GM20431 (cell line): Measurements from ENCODE around the gene EMB.
"Not testable (repeated sequence)": the region's sequence is repeated elsewhere in the genome, so short reads cannot be mapped to it uniquely, and the experiment has no call there.

Experiments
- in situ Hi-C: fragments of 300-500 bp; cut with MseI, MboI; formaldehyde crosslinking; loops from one replicate; pipeline ENCODE4 v1.15.0; 2020; ENCODE audit warnings: low sequenced_read_pairs; ENCODE audit not compliant: unreplicated experiment

The EMB gene

GRCh38 chr5:50440651-50441492 lies at the start of gene EMB:
TSS of gene EMB (minus strand) at chr5:50441288. CDS start at chr5:50441151, 137 bp downstream.
- in situ Hi-C loops = loop anchor here (25.0 kb wide), 1 partner anchor 296 kb away; no protein-coding TSS in a partner anchor

- in situ Hi-C loops = not testable (repeated sequence)
Observed at GRCh38 chr5:50489491-50489890, 48.4 kb upstream of the EMB start.

GRCh38 chr5:50478790-50479189 lies 37.7 kb upstream of the EMB start:
- in situ Hi-C loops = not testable (repeated sequence)

GRCh38 chr5:50476549-50476948 lies 35.5 kb upstream of the EMB start:
- in situ Hi-C loops = no loop called here

GRCh38 chr5:50465015-50465414 lies 23.9 kb upstream of the EMB start:
- in situ Hi-C loops = not testable (repeated sequence)

- in situ Hi-C loops = no loop called here
Observed at GRCh38 chr5:50463726-50464125, 22.6 kb upstream of the EMB start.

- in situ Hi-C loops = no loop called here
Observed at GRCh38 chr5:50463047-50463446, 22.0 kb upstream of the EMB start.

- in situ Hi-C loops = not testable (repeated sequence)
Observed at GRCh38 chr5:50462579-50462978, 21.5 kb upstream of the EMB start.

- in situ Hi-C loops = not testable (repeated sequence)
Observed at GRCh38 chr5:50458372-50458771, 17.3 kb upstream of the EMB start.

- in situ Hi-C loops = loop anchor here (25.0 kb wide), 1 partner anchor 288 kb away; no protein-coding TSS in a partner anchor
Observed at GRCh38 chr5:50449241-50449640, 8.2 kb upstream of the EMB start.

- in situ Hi-C loops = loop anchor here (25.0 kb wide), 1 partner anchor 289 kb away; no protein-coding TSS in a partner anchor
Observed at GRCh38 chr5:50447941-50448340, 6.9 kb upstream of the EMB start.

GRCh38 chr5:50447228-50447627 lies 6.1 kb upstream of the EMB start:
- in situ Hi-C loops = loop anchor here (25.0 kb wide), 1 partner anchor 290 kb away; no protein-coding TSS in a partner anchor

- in situ Hi-C loops = loop anchor here (25.0 kb wide), 1 partner anchor 292 kb away; no protein-coding TSS in a partner anchor
Observed at GRCh38 chr5:50445296-50445949, 4.3 kb upstream of the EMB start.

GRCh38 chr5:50442559-50443539 lies 1.8 kb upstream of the EMB start:
- in situ Hi-C loops = loop anchor here (25.0 kb wide), 1 partner anchor 294 kb away; no protein-coding TSS in a partner anchor

GRCh38 chr5:50441493-50441955 lies 436 bp upstream of the EMB start:
- in situ Hi-C loops = loop anchor here (25.0 kb wide), 1 partner anchor 296 kb away; no protein-coding TSS in a partner anchor

GRCh38 chr5:50439221-50439620 lies 1.9 kb downstream of the EMB start:
- in situ Hi-C loops = loop anchor here (25.0 kb wide), 1 partner anchor 298 kb away; no protein-coding TSS in a partner anchor

GRCh38 chr5:50438060-50438459 lies 3.0 kb downstream of the EMB start:
- in situ Hi-C loops = loop anchor here (25.0 kb wide), 1 partner anchor 299 kb away; no protein-coding TSS in a partner anchor

GRCh38 chr5:50435168-50435567 lies 5.9 kb downstream of the EMB start:
- in situ Hi-C loops = loop anchor here (25.0 kb wide), 1 partner anchor 302 kb away; no protein-coding TSS in a partner anchor
